GM13977 (cell line): Measurements from ENCODE around the gene UNC5B.

Experiments
- DNase-seq: peaks from one replicate; pipeline ENCODE4 v3.0.0; 2012; ENCODE audit warnings: low spot score
- CTCF ChIP-seq: IDR thresholded peaks from 2 replicates; pipeline ENCODE4 v1.5.1; 2012; ENCODE audit warnings: mild to moderate bottlenecking, control low read depth; ENCODE audit not compliant: insufficient read depth; ENCODE audit errors: extremely low read depth, missing control alignments
- in situ Hi-C: fragments of 300-500 bp; cut with MboI; formaldehyde crosslinking; loops from one replicate; pipeline ENCODE4 v1.12.0; 2022; ENCODE audit warnings: low sequenced_read_pairs, low pct_unique_long_range_greater_than_20kb, mixed read lengths, inconsistent platforms; ENCODE audit not compliant: unreplicated experiment

Gene UNC5B

GRCh38 chr10:71335173-71335708 is 122.9 kb downstream of the UNC5B start:
- in situ Hi-C loops, result no loop called here
- no peak for DNase-seq
- TF ChIP-seq CTCF, result no peak

- no peak for TF ChIP-seq CTCF
- DNase-seq, result no peak
- in situ Hi-C loops, result no loop called here
Measured at GRCh38 chr10:71336632-71337031, 124.3 kb downstream of the UNC5B start.

DNA sequence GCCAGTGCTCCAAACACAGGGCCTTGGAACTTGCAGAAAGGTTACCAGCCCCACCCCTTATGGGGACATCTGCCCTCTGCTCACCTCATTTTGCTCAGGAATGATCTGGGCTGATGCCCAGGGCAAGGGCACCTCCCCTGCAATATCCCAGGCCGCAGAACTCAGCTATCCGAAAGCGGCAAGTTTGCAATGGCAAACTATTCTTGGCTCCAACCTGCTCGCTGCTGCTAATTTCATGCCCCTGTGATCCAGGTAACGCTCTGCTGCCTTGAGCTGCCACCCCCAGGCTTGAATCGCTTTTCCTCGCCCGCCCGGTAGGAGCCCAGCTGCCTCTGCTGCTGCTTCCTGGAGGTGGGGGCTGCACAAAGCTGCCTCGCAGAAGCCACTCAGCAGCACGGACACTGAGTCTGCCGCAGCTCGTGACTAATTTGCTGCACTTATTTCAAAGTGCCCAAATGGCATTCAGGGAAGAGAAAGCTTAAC is 124.9 kb downstream of the UNC5B start:
- no peak for DNase-seq
- in situ Hi-C loops, result no loop called here
- TF ChIP-seq CTCF, result no peak

DNA sequence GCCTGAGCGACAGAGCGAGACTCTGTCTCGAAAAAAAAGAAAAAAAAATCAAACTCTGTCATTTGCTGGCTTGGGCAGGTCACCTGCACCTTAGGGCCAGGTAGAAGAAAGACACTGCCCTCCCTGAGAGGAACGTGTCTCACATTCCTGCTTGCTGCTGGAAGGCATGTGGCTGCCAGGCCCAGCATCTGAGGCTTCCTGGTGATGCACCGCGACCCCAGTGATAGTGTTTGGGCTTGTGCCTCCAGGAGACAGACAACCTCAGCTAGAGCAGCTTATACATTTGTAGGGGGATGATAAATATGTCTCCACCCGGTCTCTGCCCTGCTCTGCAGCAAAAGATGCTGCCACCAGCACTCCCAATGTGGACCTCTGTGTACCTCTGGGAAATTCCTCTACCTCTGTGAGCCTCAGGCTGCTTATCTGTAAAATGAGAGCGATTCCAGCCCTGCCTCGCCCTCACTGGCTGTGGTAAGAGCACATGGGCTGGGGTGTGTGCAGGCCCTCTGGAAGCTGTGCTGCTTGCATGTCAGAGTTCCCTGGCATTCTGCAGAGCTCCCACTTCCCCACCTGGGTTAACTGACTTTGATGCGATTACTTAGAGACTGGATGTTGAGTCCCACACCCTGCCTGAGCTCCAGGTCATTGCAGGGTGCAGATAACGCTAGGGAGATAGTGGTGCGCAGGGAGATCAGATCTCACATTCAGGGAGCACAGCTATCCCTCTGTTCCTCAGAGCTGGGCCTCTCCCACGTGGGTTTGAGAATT is 126.5 kb downstream of the UNC5B start:
- no peak for TF ChIP-seq CTCF
- in situ Hi-C loops, result no loop called here
- no peak for DNase-seq

- TF ChIP-seq CTCF, result no peak
- DNase-seq, result no peak
- in situ Hi-C loops, result no loop called here
Measured at GRCh38 chr10:71339796-71340589, 127.6 kb downstream of the UNC5B start.

DNA sequence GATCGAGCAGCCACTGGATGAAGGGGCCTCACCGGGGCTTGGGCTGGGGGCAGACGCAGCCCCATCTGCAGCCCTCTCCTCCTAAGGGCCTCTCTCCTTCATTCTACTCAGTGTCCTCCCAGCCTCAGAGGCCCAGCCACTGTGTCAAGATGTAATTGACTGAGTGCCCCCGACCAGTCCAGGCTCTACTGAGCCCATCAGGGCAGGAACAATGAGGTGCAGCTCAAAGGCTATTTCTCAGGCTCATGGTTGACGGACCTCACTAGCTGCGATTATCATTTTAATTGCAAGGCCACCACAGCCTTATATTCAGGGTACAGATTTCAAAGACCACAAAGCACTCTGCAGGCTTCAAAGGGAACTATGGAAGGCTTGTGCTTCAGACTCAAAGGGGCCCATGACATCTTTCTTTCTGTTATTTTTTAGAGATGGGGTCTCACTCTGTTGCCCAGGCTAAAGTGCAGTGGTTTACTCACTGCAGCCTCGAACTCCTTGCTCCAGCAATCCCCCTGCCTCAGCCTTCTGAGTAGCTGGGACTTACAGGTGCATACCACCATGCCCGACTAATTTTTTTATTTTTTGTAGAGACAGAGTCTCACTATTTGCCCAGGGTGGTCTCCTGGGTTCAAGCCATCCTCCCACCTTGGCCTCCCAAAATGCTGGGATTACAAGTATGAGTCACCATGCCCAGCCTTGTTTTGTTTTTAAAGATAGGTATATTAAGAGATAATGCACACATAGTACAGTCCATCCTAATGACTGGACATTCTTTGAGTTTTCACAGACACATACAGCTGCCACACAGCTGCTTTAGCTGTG is 130.4 kb downstream of the UNC5B start:
- DNase-seq, result no peak
- in situ Hi-C loops, result no loop called here
- no peak for TF ChIP-seq CTCF
